Stimulated activated CD4-positive, alpha-beta T cell treated with anti-CD3 and anti-CD28 coated beads, Interleukin-12 subunit alpha, Interleukin-12 subunit beta, amount 100 ng/mL, for 48 hours (primary cell): ENCODE data around the gene NENF.
"Not testable (repeated sequence)": the region's sequence is repeated elsewhere in the genome, so short reads cannot be mapped to it uniquely, and the experiment has no call there.

Experiments
- DNase-seq, 3 donors: peaks; one replicate each; pipeline ENCODE4 v3.0.0-alpha.2; 2020; ENCODE audit warnings: low read depth in 2 of 3, low spot score in 1 of 3

Gene NENF

GRCh38 chr1:212432661-212433576 lies at the start of gene NENF:
Gene NENF, plus strand, starts transcription at chr1:212432920. Its CDS starts 24 bp downstream, at chr1:212432944.
- peak; percentile 54 to 79 (median 56) for DNase-seq

GRCh38 chr1:212386029-212386428 lies 46.7 kb upstream of the NENF start:
- DNase-seq = no peak

GRCh38 chr1:212388985-212389716 lies 43.6 kb upstream of the NENF start:
- DNase-seq = no peak

DNA sequence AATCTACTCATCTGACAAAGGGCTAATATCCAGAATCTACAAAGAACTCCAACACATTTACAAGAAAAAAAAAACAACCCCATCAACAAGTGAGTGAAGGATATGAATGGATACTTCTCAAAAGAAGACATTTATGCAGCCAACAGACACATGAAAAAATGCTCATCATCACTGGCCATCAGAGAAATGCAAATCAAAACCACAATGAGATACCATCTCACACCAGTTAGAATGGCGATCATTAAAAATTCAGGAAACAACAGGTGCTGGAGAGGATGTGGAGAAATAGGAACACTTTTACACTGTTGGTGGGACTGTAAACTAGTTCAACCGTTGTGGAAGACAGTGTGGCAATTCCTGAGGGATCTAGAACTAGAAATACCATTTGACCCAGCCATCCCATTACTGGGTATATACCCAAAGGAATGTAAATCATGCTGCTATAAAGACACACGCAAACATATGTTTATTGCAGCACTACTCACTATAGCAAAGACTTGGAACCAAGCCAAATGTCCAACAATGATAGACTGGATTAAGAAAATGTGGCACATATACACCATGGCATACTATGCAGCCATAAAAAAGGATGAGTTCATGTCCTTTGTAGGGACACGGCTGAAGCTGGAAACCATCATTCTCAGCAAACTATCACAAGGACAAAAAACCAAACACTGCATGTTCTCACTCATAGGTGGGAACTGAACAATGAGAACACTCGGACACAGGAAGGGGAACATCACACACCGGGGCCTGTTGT lies 36.9 kb upstream of the NENF start:
- DNase-seq = not testable (repeated sequence)

DNA sequence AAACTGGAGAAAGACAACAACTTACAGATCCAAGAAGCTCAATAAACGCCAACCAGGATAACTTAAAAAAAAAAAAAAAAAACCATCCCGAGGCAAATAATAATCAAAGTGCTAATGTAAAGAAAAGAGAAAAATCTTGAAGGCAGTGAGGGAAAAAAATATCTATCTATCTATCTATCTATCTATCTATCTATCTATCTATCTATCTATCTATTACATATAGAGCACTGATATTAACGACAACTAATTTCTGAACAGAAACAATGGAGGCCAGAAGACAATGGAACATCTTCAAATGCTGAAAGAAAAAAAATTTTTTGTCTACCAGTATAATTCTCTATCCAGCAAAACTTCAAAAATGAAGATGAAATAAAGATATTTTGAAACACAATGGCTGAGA lies 36.1 kb upstream of the NENF start:
- no peak for DNase-seq

DNA sequence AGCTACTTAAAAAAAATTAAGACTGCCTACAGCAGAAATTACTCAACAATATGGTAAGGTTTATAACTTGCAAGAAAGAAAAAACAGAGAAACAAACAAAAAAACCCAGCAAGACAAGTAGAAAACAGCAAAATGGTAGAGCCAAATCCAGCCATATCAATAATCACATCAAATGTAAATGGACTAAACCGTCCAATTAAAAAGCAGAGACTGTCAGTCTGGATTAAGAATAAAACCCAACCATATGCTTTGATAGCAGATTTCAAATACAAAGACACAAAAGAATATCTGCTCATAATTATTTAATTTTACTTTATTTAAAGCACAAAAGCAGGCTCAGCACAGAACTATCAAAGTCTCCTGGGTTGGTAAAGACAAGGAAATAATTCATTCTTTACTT lies 35.5 kb upstream of the NENF start:
- DNase-seq = no peak

- no peak for DNase-seq
Measured at GRCh38 chr1:212401042-212401441, 31.7 kb upstream of the NENF start.

DNA sequence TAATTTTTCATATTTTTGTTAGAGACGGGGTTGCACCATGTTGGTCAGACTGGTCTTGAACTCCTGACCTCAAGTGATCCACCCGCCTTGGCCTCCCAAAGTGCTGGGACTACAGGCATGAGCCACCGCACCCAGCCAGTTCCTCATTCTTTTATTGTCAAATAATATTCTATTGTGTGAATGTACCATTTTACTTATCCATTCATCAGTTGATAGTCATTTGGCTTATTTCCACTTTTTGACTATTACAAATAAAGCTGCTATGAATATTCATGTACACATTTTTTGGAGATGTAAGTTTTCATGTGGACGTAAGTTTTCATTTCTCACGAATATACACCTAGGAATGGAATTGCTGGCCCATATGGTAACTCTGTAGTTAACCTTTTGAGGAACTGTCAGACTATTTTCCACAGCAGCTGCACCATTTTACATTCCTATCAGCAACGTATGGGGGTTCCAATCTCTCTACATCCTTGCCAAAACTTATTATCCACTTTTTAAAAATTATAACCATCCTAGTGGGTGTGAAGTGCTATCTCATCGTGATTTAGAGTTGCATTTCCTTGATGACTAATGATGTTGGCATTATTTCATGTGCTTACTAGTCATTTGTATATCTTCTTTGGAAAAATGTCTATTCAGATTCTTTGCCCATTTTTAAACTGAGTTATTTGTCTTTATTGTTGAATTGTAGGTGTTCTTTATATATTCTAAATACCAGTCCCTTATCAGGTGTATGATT lies 30.7 kb upstream of the NENF start:
- no peak for DNase-seq

GRCh38 chr1:212402666-212403321 lies 29.9 kb upstream of the NENF start:
- DNase-seq = no peak

GRCh38 chr1:212410231-212410820 lies 22.4 kb upstream of the NENF start:
- DNase-seq = no peak

DNA sequence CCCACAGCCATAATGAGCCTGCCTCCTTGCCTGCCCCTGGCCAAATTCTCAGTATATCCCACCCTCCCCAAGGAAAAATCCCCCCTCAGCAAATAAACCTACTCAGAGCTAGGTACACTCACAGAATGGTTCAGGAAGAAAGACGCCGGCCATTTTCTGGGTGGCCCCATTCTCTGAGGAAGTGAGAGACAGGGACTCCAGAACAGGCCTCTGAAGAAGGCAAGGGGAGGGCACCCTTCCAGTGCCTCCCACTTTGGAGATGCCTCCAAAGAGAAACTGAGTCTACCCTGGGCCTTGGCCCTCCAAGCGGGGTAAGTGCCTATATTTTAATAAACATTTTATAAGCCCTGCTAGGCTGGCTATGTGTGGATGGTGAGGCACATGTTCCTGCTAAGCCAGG lies 20.3 kb upstream of the NENF start:
- no peak for DNase-seq

DNA sequence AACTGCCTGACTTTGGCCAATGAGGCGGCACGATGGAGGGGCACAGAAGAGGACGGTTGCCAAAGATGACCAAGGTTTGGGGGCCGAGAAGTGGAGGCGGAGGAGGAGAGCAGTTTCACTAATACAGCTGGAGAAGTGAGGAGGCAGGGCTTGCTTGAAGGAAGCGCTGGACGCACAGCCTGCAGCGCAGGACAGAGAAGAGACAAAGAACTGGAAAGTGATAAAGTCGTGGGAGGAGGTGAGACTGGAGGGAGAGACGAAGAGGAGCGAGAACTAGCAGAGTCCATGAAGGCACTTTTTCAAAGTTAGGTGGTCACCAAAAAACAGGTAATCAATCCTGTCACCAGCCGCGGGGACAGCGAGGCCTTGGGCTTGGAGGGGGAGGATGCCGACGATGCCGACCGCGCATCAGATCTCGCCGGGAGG lies 18.8 kb upstream of the NENF start:
- DNase-seq = no peak

- DNase-seq = peak; percentile 75 to 86 (median 84)
Measured at GRCh38 chr1:212414328-212415106, 18.2 kb upstream of the NENF start, which contains the start of gene PACC1. Gene PACC1, minus strand, starts transcription at chr1:212414886. Its CDS starts 129 bp downstream, at chr1:212414757.

DNA sequence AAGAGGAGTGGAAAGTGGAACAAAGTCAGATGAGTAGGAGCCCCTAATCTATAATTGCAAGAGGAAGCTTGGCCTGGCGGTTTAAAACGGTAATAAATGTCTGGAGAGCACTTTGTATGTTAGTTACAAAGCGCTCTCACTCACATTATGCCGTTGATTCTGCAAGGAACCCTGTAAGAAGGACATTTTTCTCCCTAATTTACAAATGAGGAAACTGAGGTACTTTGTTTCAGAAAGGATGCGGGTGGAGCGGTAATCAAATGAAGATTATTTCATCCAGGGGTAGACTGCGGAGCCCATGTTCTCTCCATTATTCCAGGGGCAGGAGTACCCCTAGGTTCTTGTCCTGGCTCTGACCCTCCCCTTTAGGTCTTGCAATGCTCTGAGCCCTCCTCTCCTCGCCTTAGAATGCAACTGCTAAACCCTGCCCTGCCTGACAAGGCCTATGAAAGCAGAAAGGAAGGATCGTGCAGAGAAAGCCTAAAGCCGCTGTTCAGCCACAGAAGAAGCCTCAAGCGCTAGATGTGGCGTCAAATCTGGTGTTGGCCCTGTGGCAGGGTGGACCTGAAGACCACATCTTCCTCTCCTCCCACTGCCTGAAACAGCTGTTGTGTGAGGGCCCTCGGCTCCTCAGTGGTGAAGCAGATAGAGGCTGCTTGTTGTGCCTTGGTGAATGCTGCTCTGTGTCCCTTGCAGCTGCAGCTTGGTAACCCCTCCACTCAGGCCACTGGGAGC lies 17.4 kb upstream of the NENF start:
- no peak for DNase-seq

- no peak for DNase-seq
Measured at GRCh38 chr1:212421165-212421564, 11.6 kb upstream of the NENF start.

DNA sequence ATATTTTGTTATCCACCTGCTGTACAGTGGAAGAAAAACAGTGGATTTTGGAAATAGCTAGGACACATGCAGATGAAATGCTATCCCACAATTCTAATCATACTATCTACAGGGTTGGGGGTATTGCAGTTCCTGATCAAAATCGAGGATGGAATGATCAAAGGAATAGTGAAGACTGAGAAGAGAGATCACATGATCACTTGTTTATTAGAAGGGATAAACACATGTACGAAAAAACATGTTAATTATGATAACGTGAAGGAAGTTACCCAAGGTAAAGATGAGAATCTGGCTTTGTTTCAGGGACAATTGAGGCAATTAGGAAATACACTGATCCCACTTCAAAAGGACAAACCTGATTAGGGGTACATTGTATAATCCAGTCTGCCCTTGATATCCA lies 8.8 kb upstream of the NENF start:
- no peak for DNase-seq

DNA sequence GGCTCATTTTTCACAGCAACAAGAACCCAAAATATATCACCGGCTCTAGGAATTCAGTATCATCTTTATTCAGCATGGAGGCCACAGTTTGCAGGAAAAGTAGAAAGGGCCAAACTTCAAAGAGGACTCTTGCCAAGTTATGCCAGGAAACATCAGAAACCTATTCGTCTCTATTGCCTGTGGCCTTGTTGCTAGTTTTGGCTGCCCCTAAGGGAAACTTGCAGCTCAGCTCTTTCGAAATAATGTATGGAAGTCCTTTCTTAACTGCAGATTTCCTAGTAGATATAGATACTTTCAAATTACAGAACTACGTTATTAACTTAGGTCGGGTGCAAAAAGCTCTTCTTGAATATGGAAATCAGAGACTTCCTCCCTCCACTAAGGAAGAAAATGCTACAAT lies 4.2 kb upstream of the NENF start:
- no peak for DNase-seq

DNA sequence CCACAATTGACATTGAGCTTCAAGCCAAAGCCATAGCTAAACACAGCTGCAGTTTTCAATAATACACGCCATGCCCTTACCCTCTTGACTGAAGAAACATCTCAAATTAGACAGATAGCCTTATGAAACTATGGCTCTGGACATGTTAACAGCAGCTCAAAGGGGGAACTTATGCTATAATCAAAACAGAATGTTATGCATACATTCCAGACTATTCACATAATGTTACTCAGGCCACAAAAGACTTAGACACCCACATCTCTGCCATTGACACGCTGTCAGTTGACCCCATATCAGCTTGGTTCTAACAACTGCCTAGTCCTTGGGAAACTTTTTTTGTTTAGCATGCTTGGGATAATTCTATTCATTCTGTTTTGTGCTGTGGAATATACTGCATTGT lies 2.3 kb upstream of the NENF start:
- DNase-seq = no peak
